Measurements from ENCODE around the gene BRDT.
"Not testable (repeated sequence)": the region's sequence is repeated elsewhere in the genome, so short reads cannot be mapped to it uniquely, and the experiment has no call there.

The BRDT gene

GRCh38 chr1:92016720-92017316 is 67.6 kb downstream of the BRDT start:
- DNase-seq = no peak
- H3K9me3 Mint-ChIP-seq = no peaks in the 10 kb centered on the region

GRCh38 chr1:92017656-92018055 is 68.5 kb downstream of the BRDT start:
- Mint-ChIP-seq H3K27ac (peak overlapping the region; percentile 7 to 79), H3K27me3 (no peaks in the 10 kb centered on the region), H3K36me3 (ENCODE audit: insufficient read depth) (no peaks in the 10 kb centered on the region), H3K9me3 (no peaks in the 10 kb centered on the region), H3K4me3 (peak overlapping the region; percentile 13 to 58), H3K4me1 (ENCODE audit: low read depth in 2 of 2) (peaks cover 13 to 17% of the 10 kb centered on the region in 2 donors)
- ATAC-seq (replicated peaks) (no peak), DNase-seq (no peak)

More at GRCh38 chr1:92016720-92017316, 67.6 kb downstream of the BRDT start:
- peaks cover 13 to 18% of the 10 kb centered on the region in 2 donors for H3K4me1 Mint-ChIP-seq (ENCODE audit: low read depth in 2 of 2)
- H3K4me3 Mint-ChIP-seq = peak overlapping the region; percentile 22 to 58
- ATAC-seq (replicated peaks) = peak; percentile 83
- H3K36me3 Mint-ChIP-seq (ENCODE audit: insufficient read depth) = no peaks in the 10 kb centered on the region
- H3K27me3 Mint-ChIP-seq = no peaks in the 10 kb centered on the region
- H3K27ac Mint-ChIP-seq = peak overlapping the region; percentile 7 to 79

- not testable (repeated sequence) for DNase-seq; ATAC-seq (replicated peaks); H3K4me3 Mint-ChIP-seq; H3K9me3 Mint-ChIP-seq; H3K36me3 Mint-ChIP-seq (ENCODE audit: insufficient read depth); H3K27ac Mint-ChIP-seq
- Mint-ChIP-seq H3K4me1 (ENCODE audit: low read depth in 2 of 2) (peaks cover 7 to 10% of the 10 kb centered on the region in 2 donors), H3K27me3 (peaks cover 8 to 25% of the 10 kb centered on the region in 2 donors)
These were observed 76.8 kb downstream of the BRDT start for GRCh38 chr1:92026042-92026441.

- H3K4me1 Mint-ChIP-seq (ENCODE audit: low read depth in 2 of 2) = peaks cover 7 to 12% of the 10 kb centered on the region in 2 donors
- H3K27me3 Mint-ChIP-seq = peaks cover 8 to 25% of the 10 kb centered on the region in 2 donors
- no peak overlapping the region for H3K4me3 Mint-ChIP-seq
- H3K27ac Mint-ChIP-seq = no peak overlapping the region
- H3K9me3 Mint-ChIP-seq = no peaks in the 10 kb centered on the region
- DNase-seq (no peak), ATAC-seq (replicated peaks) (no peak)
- H3K36me3 Mint-ChIP-seq (ENCODE audit: insufficient read depth) = peaks cover 9% of the 10 kb centered on the region
These were observed 77.6 kb downstream of the BRDT start for GRCh38 chr1:92026806-92027205.

DNA sequence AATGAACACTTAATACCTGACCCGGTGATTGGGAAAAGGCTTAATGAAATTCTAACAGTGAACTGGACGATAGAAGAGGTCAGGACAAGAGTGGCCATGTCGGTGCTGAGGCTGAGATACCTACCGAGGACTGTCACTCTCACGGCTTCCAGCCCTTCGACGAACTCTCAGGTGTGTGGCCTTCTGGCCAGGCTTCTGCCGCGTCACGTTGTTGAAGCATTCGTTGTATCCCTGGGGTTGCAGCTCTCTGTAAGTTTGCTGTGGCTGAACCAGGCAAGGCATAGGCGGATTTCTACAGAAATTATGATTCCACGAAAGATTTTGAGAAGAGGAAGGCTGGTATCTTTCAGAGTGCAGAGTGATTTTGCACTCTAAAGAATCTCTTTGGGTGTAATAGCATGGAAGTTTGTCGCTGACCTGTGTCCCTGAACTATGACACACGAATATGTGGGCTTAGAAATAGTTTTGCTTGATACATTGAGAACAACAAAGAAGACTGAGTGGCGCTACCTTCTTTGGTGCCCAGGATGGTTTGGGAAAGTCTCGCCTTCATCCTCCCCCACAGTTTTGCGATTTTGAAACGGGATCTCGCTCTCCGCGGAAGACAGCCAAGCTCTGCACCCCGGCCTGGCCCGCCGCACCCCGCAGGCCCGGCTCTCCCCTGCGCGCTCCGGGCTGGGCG is 80.2 kb downstream of the BRDT start:
- DNase-seq (no peak), ATAC-seq (replicated peaks) (no peak)
- Mint-ChIP-seq H3K4me3 (peak overlapping the region; percentile 78), H3K27me3 (peaks cover 8 to 16% of the 10 kb centered on the region in 2 donors), H3K4me1 (ENCODE audit: low read depth in 2 of 2) (peaks cover 7 to 12% of the 10 kb centered on the region in 2 donors), H3K36me3 (ENCODE audit: insufficient read depth) (peaks cover 14% of the 10 kb centered on the region), H3K9me3 (no peaks in the 10 kb centered on the region), H3K27ac (peak overlapping the region in 1 of 2 donors; percentile 35)

- Mint-ChIP-seq H3K36me3 (ENCODE audit: insufficient read depth) (peaks cover 14% of the 10 kb centered on the region), H3K4me1 (ENCODE audit: low read depth in 2 of 2) (peaks cover 7 to 12% of the 10 kb centered on the region in 2 donors), H3K9me3 (no peaks in the 10 kb centered on the region), H3K27me3 (peaks cover 11 to 22% of the 10 kb centered on the region in 2 donors), H3K27ac (peak overlapping the region; percentile 29 to 52), H3K4me3 (peak overlapping the region; percentile 78)
- DNase-seq (no peak), ATAC-seq (replicated peaks) (peak; percentile 21)
These were observed 81.5 kb downstream of the BRDT start for GRCh38 chr1:92030656-92031107.

DNA sequence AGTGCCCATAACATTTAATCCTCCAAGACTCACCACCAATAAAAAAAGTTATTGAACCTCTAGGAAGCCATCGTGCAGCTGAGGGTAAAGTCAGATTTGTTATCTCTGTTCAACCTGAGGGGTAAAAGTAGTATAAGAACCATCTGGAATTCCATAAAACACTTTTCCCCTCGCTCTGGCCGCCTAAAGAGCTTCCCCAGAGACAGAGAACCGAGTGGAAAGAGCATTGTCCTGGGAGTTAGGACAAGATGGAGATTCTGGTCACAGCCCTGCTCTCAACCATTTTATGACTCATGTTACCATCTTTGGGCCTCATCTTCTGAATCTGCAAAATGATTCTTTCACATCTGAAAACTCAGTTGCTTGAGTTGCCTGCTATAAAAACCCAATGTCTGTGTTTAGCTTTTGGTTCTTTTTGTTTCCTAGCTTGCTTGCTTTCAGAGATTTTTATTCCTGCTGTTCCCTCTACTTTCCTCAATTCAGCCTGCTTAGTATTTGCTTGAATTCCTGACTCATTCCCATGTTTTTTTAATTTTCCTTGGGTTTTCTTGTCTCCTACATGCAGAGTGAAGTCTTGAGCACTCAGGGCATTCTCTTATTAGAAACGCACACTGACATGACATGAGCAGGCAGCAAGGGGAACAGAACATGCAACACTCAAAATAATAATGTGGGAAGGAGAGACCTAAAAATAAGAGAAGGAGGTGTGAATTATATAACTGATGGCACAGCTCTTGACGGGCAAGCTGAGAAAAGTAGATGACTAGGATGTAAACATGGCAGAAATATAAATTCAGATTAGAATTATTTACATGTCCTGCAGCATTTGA is 82.3 kb downstream of the BRDT start:
- no peaks in the 10 kb centered on the region for H3K9me3 Mint-ChIP-seq
- H3K4me3 Mint-ChIP-seq = peak overlapping the region in 1 of 2 donors; percentile 78
- DNase-seq = no peak
- peaks cover 7 to 12% of the 10 kb centered on the region in 2 donors for H3K4me1 Mint-ChIP-seq (ENCODE audit: low read depth in 2 of 2)
- peak overlapping the region in 1 of 2 donors; percentile 52 for H3K27ac Mint-ChIP-seq
- no peak for ATAC-seq (replicated peaks)
- peaks cover 14% of the 10 kb centered on the region for H3K36me3 Mint-ChIP-seq (ENCODE audit: insufficient read depth)
- peaks cover 16 to 30% of the 10 kb centered on the region in 2 donors for H3K27me3 Mint-ChIP-seq

GRCh38 chr1:92037400-92037799 is 88.2 kb downstream of the BRDT start:
- no peak overlapping the region for H3K4me3 Mint-ChIP-seq
- no peak for ATAC-seq (replicated peaks)
- no peak overlapping the region for H3K27ac Mint-ChIP-seq
- H3K9me3 Mint-ChIP-seq = no peaks in the 10 kb centered on the region
- DNase-seq = no peak
- H3K36me3 Mint-ChIP-seq (ENCODE audit: insufficient read depth) = peaks cover 9% of the 10 kb centered on the region
- peaks cover 13 to 17% of the 10 kb centered on the region in 2 donors for H3K27me3 Mint-ChIP-seq
- H3K4me1 Mint-ChIP-seq (ENCODE audit: low read depth in 2 of 2) = no peaks in the 10 kb centered on the region

GRCh38 chr1:92038695-92039346 is 89.6 kb downstream of the BRDT start:
- Mint-ChIP-seq H3K36me3 (ENCODE audit: insufficient read depth) (peaks cover 6% of the 10 kb centered on the region), H3K27me3 (peaks cover 13 to 17% of the 10 kb centered on the region in 2 donors), H3K4me3 (no peak overlapping the region), H3K4me1 (ENCODE audit: low read depth in 2 of 2) (no peaks in the 10 kb centered on the region), H3K9me3 (no peaks in the 10 kb centered on the region), H3K27ac (no peak overlapping the region)
- no peak for DNase-seq
- no peak for ATAC-seq (replicated peaks)

DNA sequence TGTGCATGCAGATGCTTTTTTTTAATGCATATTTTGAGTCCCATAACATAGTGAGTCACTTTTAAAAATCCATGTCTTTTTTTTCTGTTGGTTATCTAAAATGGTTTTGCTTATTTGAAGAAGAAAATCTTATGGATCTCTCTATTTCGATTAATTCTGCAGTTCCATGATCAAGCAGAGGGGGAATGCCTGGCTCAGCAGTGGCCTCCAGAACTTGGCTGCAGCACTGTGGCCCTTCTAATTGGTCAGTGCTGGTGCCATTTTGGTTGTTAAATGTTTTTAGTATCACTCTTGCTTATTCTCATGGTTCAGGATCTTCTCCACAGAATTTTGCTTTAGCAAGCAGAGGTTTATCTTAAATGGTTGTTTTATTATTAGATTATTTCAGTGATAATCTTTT is 91.8 kb downstream of the BRDT start:
- DNase-seq = no peak
- no peaks in the 10 kb centered on the region for H3K9me3 Mint-ChIP-seq

GRCh38 chr1:92043621-92044020 is 94.4 kb downstream of the BRDT start:
- Mint-ChIP-seq H3K27me3 (no peaks in the 10 kb centered on the region), H3K36me3 (ENCODE audit: insufficient read depth) (no peaks in the 10 kb centered on the region), H3K4me3 (no peak overlapping the region), H3K27ac (no peak overlapping the region), H3K4me1 (ENCODE audit: low read depth in 2 of 2) (peaks cover 0 to 3% of the 10 kb centered on the region in 2 donors), H3K9me3 (no peaks in the 10 kb centered on the region)
- no peak for DNase-seq
- no peak for ATAC-seq (replicated peaks)

More for the DNA sequence above, 91.8 kb downstream of the BRDT start:
- Mint-ChIP-seq H3K4me1 (ENCODE audit: low read depth in 2 of 2) (no peaks in the 10 kb centered on the region), H3K27me3 (peaks cover 7 to 8% of the 10 kb centered on the region in 2 donors), H3K27ac (no peak overlapping the region), H3K36me3 (ENCODE audit: insufficient read depth) (peaks cover 3% of the 10 kb centered on the region), H3K4me3 (no peak overlapping the region)
- no peak for ATAC-seq (replicated peaks)

GRCh38 chr1:92045766-92046495 is 96.7 kb downstream of the BRDT start:
- DNase-seq (no peak), ATAC-seq (replicated peaks) (no peak)
- no peaks in the 10 kb centered on the region for H3K27me3 Mint-ChIP-seq
- H3K36me3 Mint-ChIP-seq (ENCODE audit: insufficient read depth) = no peaks in the 10 kb centered on the region
- no peaks in the 10 kb centered on the region for H3K9me3 Mint-ChIP-seq
- no peak overlapping the region for H3K27ac Mint-ChIP-seq
- H3K4me1 Mint-ChIP-seq (ENCODE audit: low read depth in 2 of 2) = peaks cover 0 to 3% of the 10 kb centered on the region in 2 donors
- H3K4me3 Mint-ChIP-seq = no peak overlapping the region

Measured in effector memory CD8-positive, alpha-beta T cell (primary cell).